K562 (cell line): ENCODE data around the gene FASTK. TPM values are rescaled to one million over a fixed set of nuclear protein-coding genes. Genes with fewer than 3 reads are reported as not detected.
A peak's percentile ranks its signal among the peaks of the same experiment; 100 is the strongest.

Source experiments
- ARID2 ChIP-seq: fragments of 450-650 bp; IDR thresholded peaks from 2 replicates; pipeline ENCODE4 v1.6.1; 2017; ENCODE audit warnings: antibody characterized with exemption, mild to moderate bottlenecking
- CEBPB ChIP-seq: fragments of 450-650 bp; IDR thresholded peaks from 2 replicates; pipeline ENCODE4 v1.6.1; 2016; ENCODE audit warnings: missing genetic modification characterization, missing compliant biosample characterization
- FIP1L1 ChIP-seq: fragments of 200-400 bp; formaldehyde crosslinking; IDR thresholded peaks from 2 replicates; pipeline ENCODE4 v1.6.1; 2018; ENCODE audit warnings: mild to moderate bottlenecking, low read depth, low read length; ENCODE audit not compliant: poor library complexity, severe bottlenecking
- FOXK2 ChIP-seq, 2 experiments: fragments of 450-650 bp; IDR thresholded peaks in 1 of 2; conservative IDR thresholded peaks in 1 of 2; 2 replicates each; pipeline ENCODE4 v1.6.1; 2016; ENCODE audit warnings: low read depth in 2 of 2, mild to moderate bottlenecking in 1 of 2
- HDAC8 ChIP-seq: fragments of 450-650 bp; IDR thresholded peaks from 2 replicates; pipeline ENCODE4 v1.6.1; 2016; ENCODE audit warnings: mild to moderate bottlenecking, missing genetic modification characterization, moderate library complexity, missing compliant biosample characterization
- HOMEZ ChIP-seq: fragments of 250-450 bp; sonication (Bioruptor Pico); IDR thresholded peaks from 2 replicates; pipeline ENCODE4 v1.4.0; 2020; ENCODE audit warnings: mild to moderate bottlenecking, moderate library complexity
- MAZ ChIP-seq, 2 experiments: fragments of 450-650 bp in 1 of 2; sonication (generic) in 1 of 2; formaldehyde crosslinking; IDR thresholded peaks in 1 of 2; conservative IDR thresholded peaks in 1 of 2; 2 replicates each; pipeline versions ENCODE4 v1.4.0 to v1.5.0; 2020; ENCODE audit warnings: mild to moderate bottlenecking in 1 of 2, missing genetic modification reagents in 1 of 2
- MYC ChIP-seq, 2 experiments: fragments of 250-450 bp in 1 of 2; sonication (Bioruptor Pico) in 1 of 2; IDR thresholded peaks; 2 replicates each; pipeline versions ENCODE4 v1.5.1 to v1.6.1; 2012 to 2021; ENCODE audit warnings: low read depth in 2 of 2, borderline replicate concordance in 1 of 2, improper control_type of control experiment in 1 of 2, low read length in 1 of 2, mild to moderate bottlenecking in 1 of 2, moderate library complexity in 1 of 2
- NCOA4 ChIP-seq: fragments of 450-650 bp; IDR thresholded peaks from 2 replicates; pipeline ENCODE4 v1.6.1; 2018; ENCODE audit warnings: mild to moderate bottlenecking; ENCODE audit not compliant: partially characterized antibody
- NR2C2 ChIP-seq, 2 experiments: fragments of 200-800 bp in 1 of 2; sonication (Bioruptor generic) in 1 of 2; sonication (generic) in 1 of 2; formaldehyde crosslinking in 1 of 2; IDR thresholded peaks; 2 replicates each; pipeline versions ENCODE4 v1.6.1 to v1.8.0; 2016 to 2022; ENCODE audit warnings: mild to moderate bottlenecking in 1 of 2, missing compliant biosample characterization in 1 of 2, missing genetic modification characterization in 1 of 2, missing genetic modification reagents in 1 of 2
- NRF1 ChIP-seq, 2 experiments: fragments of 450-650 bp; IDR thresholded peaks in 1 of 2; conservative IDR thresholded peaks in 1 of 2; 2 replicates each; pipeline ENCODE4 v1.6.1; 2014; ENCODE audit warnings: mild to moderate bottlenecking in 2 of 2
- POLR2AphosphoS2 ChIP-seq: IDR thresholded peaks from 2 replicates; pipeline ENCODE4 v1.6.1; 2012; ENCODE audit warnings: low read length, improper control_type of control experiment
- ZBTB26 ChIP-seq: fragments of 450-650 bp; formaldehyde crosslinking; IDR thresholded peaks from 2 replicates; pipeline ENCODE4 v1.4.0; 2022; ENCODE audit warnings: missing genetic modification characterization
- ZFP91 ChIP-seq: sonication (generic); formaldehyde crosslinking; IDR thresholded peaks from 2 replicates; pipeline ENCODE4 v1.8.0; 2022; ENCODE audit warnings: mild to moderate bottlenecking, missing genetic modification reagents
- ZNF609 ChIP-seq: sonication (generic); formaldehyde crosslinking; IDR thresholded peaks from 2 replicates; pipeline ENCODE4 v1.8.1; 2023; ENCODE audit warnings: missing genetic modification reagents, mild to moderate bottlenecking, borderline replicate concordance
- polyA plus RNA-seq, 8 experiments: library from polyadenylated mRNA; depleted of rRNA in 4 of 8; stranded (reverse) in 5 of 8; unstranded in 3 of 8; fragments of >200 nt; fragmentation: Nextera tagmentation in 2 of 8; fragmentation: Illumina TruSeq in 1 of 8; extraction: Ambion mirVana in 2 of 8; extraction: Trizol in 1 of 8; gene quantifications; 2 replicates each; pipeline versions ENCODE4 v1.2.1 to v1.2.3, GENCODE V29; 2011 to 2014; ENCODE audit warnings: inconsistent platforms in 1 of 8, missing spikeins in 1 of 8
- total RNA-seq, 7 experiments: library from RNA; depleted of rRNA in 6 of 7; stranded (reverse); fragments of >200 nt in 6 of 7; fragmentation: Illumina TruSeq in 2 of 7; extraction: Trizol in 2 of 7; gene quantifications; 2 replicates each; pipeline versions ENCODE4 v1.2.1 to v1.2.3, GENCODE V29; 2011 to 2021; ENCODE audit warnings: low replicate concordance in 1 of 7

The FASTK gene
- total and polyA plus RNA-seq, 9 of the 15 experiments (the other 6 are each of a cell fraction or from before 2014, with no cell fraction given) = 0.51 to 150 (median 48.2) TPM

- TF ChIP-seq ZBTB26 (0 out of 2 replicates have a peak, but pooled peaks have one; percentile 58), MAZ (CRISPR knock-in tag; conservative IDR thresholded peaks at IDR 0.05 in 1 of 2, IDR thresholded peaks at IDR 0.05 in 1 of 2) (peak; percentile 100), HDAC8 (tag) (peak; percentile 43; the same call in 1 of the 2 replicates), ARID2 (no peak), FIP1L1 (peak; percentile 70), FOXK2 (conservative IDR thresholded peaks at IDR 0.05 in 1 of 2, IDR thresholded peaks at IDR 0.05 in 1 of 2; ENCODE audit: low read depth in 2 of 2) (no peak; a peak in 1 of 4 replicates), NCOA4 (no peak), MYC (IDR thresholded peaks at IDR 0.05; ENCODE audit: low read depth, low read length) (peak; percentile 82), MYC (CRISPR knock-in tag; IDR thresholded peaks at IDR 0.05; ENCODE audit: borderline replicate concordance, low read depth) (peak; percentile 90), ZFP91 (CRISPR knock-in tag) (no peak), HOMEZ (CRISPR knock-in tag) (no peak), ZNF609 (no peak; the same call in 1 of the 2 replicates), CEBPB (tag) (no peak), POLR2AphosphoS2 (peak; percentile 66; the same call in 1 of the 2 replicates), NRF1 (conservative IDR thresholded peaks at IDR 0.05 in 1 of 2, IDR thresholded peaks at IDR 0.05 in 1 of 2) (peak; percentile 58 to 59), NR2C2 (CRISPR knock-in tag; IDR thresholded peaks at IDR 0.05) (no peak), NR2C2 (tag; IDR thresholded peaks at IDR 0.05) (no peak)
Measured at GRCh38 chr7:151085691-151086620, 5.3 kb upstream of the FASTK start, which contains the start of gene AGAP3 (continued).
